ENCODE measurements around the gene TTLL9.

The TTLL9 gene

GRCh38 chr20:31883829-31884228, 13.4 kb downstream of the TTLL9 start:
- Histone ChIP-seq H3K36me3 (ENCODE audit: control insufficient read depth, insufficient read depth, low read length) (no peaks in the 10 kb centered on the region), H3K27me3 (ENCODE audit: control insufficient read depth, insufficient read depth, low read length, poor library complexity, severe bottlenecking) (no peaks in the 10 kb centered on the region), H3K27ac (ENCODE audit: insufficient read depth, low read depth, low read length, poor library complexity, severe bottlenecking) (no peak overlapping the region), H3K9me3 (ENCODE audit: control insufficient read depth, low read length) (no peaks in the 10 kb centered on the region), H3K4me3 (ENCODE audit: insufficient read depth, low read depth, low read length) (no peak overlapping the region), H3K4me1 (ENCODE audit: control insufficient read depth, insufficient read depth, low read length) (no peaks in the 10 kb centered on the region)

GRCh38 chr20:31890646-31891045, 20.2 kb downstream of the TTLL9 start:
- Histone ChIP-seq H3K27ac (ENCODE audit: insufficient read depth, low read depth, low read length, poor library complexity, severe bottlenecking) (no peak overlapping the region), H3K36me3 (ENCODE audit: control insufficient read depth, insufficient read depth, low read length) (no peaks in the 10 kb centered on the region), H3K27me3 (ENCODE audit: control insufficient read depth, insufficient read depth, low read length, poor library complexity, severe bottlenecking) (no peaks in the 10 kb centered on the region), H3K4me1 (ENCODE audit: control insufficient read depth, insufficient read depth, low read length) (no peaks in the 10 kb centered on the region), H3K4me3 (ENCODE audit: insufficient read depth, low read depth, low read length) (no peak overlapping the region), H3K9me3 (ENCODE audit: control insufficient read depth, low read length) (no peaks in the 10 kb centered on the region)
- WGBS, 2 experiments, result 83% methylated on average over 8 of the region's 8 CpGs

GRCh38 chr20:31894980-31895675, 24.7 kb downstream of the TTLL9 start:
- Histone ChIP-seq H3K9me3 (ENCODE audit: control insufficient read depth, low read length) (no peaks in the 10 kb centered on the region), H3K27me3 (ENCODE audit: control insufficient read depth, insufficient read depth, low read length, poor library complexity, severe bottlenecking) (no peaks in the 10 kb centered on the region), H3K4me3 (ENCODE audit: insufficient read depth, low read depth, low read length) (no peak overlapping the region), H3K4me1 (ENCODE audit: control insufficient read depth, insufficient read depth, low read length) (no peaks in the 10 kb centered on the region), H3K36me3 (ENCODE audit: control insufficient read depth, insufficient read depth, low read length) (no peaks in the 10 kb centered on the region), H3K27ac (ENCODE audit: insufficient read depth, low read depth, low read length, poor library complexity, severe bottlenecking) (no peak overlapping the region)
- 81 to 83% methylated on average over 8 of the region's 8 CpGs for WGBS, 2 experiments

GRCh38 chr20:31896049-31896448, 25.6 kb downstream of the TTLL9 start:
- Histone ChIP-seq H3K4me3 (ENCODE audit: insufficient read depth, low read depth, low read length) (no peak overlapping the region), H3K36me3 (ENCODE audit: control insufficient read depth, insufficient read depth, low read length) (no peaks in the 10 kb centered on the region), H3K27me3 (ENCODE audit: control insufficient read depth, insufficient read depth, low read length, poor library complexity, severe bottlenecking) (no peaks in the 10 kb centered on the region), H3K9me3 (ENCODE audit: control insufficient read depth, low read length) (no peaks in the 10 kb centered on the region), H3K4me1 (ENCODE audit: control insufficient read depth, insufficient read depth, low read length) (no peaks in the 10 kb centered on the region), H3K27ac (ENCODE audit: insufficient read depth, low read depth, low read length, poor library complexity, severe bottlenecking) (no peak overlapping the region)
- 91 to 95% methylated on average over 8 to 9 of the region's 9 CpGs for WGBS, 2 experiments

- H3K4me1 ChIP-seq (ENCODE audit: control insufficient read depth, insufficient read depth, low read length), result no peaks in the 10 kb centered on the region
- H3K4me3 ChIP-seq (ENCODE audit: insufficient read depth, low read depth, low read length), result no peak overlapping the region
- 88 to 89% methylated on average over 9 of the region's 9 CpGs for WGBS, 2 experiments
- H3K27me3 ChIP-seq (ENCODE audit: control insufficient read depth, insufficient read depth, low read length, poor library complexity, severe bottlenecking), result no peaks in the 10 kb centered on the region
- no peak overlapping the region for H3K27ac ChIP-seq (ENCODE audit: insufficient read depth, low read depth, low read length, poor library complexity, severe bottlenecking)
- no peaks in the 10 kb centered on the region for H3K9me3 ChIP-seq (ENCODE audit: control insufficient read depth, low read length)
- no peaks in the 10 kb centered on the region for H3K36me3 ChIP-seq (ENCODE audit: control insufficient read depth, insufficient read depth, low read length)
These were observed 27.1 kb downstream of the TTLL9 start for GRCh38 chr20:31897541-31897940.

- WGBS, 2 experiments, result 82 to 86% methylated on average over 5 to 6 of the region's 6 CpGs
- Histone ChIP-seq H3K4me1 (ENCODE audit: control insufficient read depth, insufficient read depth, low read length) (no peaks in the 10 kb centered on the region), H3K9me3 (ENCODE audit: control insufficient read depth, low read length) (no peaks in the 10 kb centered on the region), H3K4me3 (ENCODE audit: insufficient read depth, low read depth, low read length) (no peak overlapping the region), H3K27ac (ENCODE audit: insufficient read depth, low read depth, low read length, poor library complexity, severe bottlenecking) (no peak overlapping the region), H3K27me3 (ENCODE audit: control insufficient read depth, insufficient read depth, low read length, poor library complexity, severe bottlenecking) (no peaks in the 10 kb centered on the region), H3K36me3 (ENCODE audit: control insufficient read depth, insufficient read depth, low read length) (no peaks in the 10 kb centered on the region)
These were observed 31.2 kb downstream of the TTLL9 start for GRCh38 chr20:31901615-31902014.

GRCh38 chr20:31903627-31904386, 33.4 kb downstream of the TTLL9 start:
- H3K27ac ChIP-seq (ENCODE audit: insufficient read depth, low read depth, low read length, poor library complexity, severe bottlenecking), result no peak overlapping the region
- no peaks in the 10 kb centered on the region for H3K4me1 ChIP-seq (ENCODE audit: control insufficient read depth, insufficient read depth, low read length)
- no peaks in the 10 kb centered on the region for H3K27me3 ChIP-seq (ENCODE audit: control insufficient read depth, insufficient read depth, low read length, poor library complexity, severe bottlenecking)
- H3K9me3 ChIP-seq (ENCODE audit: control insufficient read depth, low read length), result no peaks in the 10 kb centered on the region
- WGBS, 2 experiments, result 87 to 100% methylated on average over 1 of the region's 1 CpG
- no peaks in the 10 kb centered on the region for H3K36me3 ChIP-seq (ENCODE audit: control insufficient read depth, insufficient read depth, low read length)
- H3K4me3 ChIP-seq (ENCODE audit: insufficient read depth, low read depth, low read length), result no peak overlapping the region

GRCh38 chr20:31906001-31906400, 35.6 kb downstream of the TTLL9 start:
- Histone ChIP-seq H3K4me3 (ENCODE audit: insufficient read depth, low read depth, low read length) (no peak overlapping the region), H3K27ac (ENCODE audit: insufficient read depth, low read depth, low read length, poor library complexity, severe bottlenecking) (no peak overlapping the region), H3K36me3 (ENCODE audit: control insufficient read depth, insufficient read depth, low read length) (no peaks in the 10 kb centered on the region), H3K27me3 (ENCODE audit: control insufficient read depth, insufficient read depth, low read length, poor library complexity, severe bottlenecking) (no peaks in the 10 kb centered on the region), H3K4me1 (ENCODE audit: control insufficient read depth, insufficient read depth, low read length) (no peaks in the 10 kb centered on the region), H3K9me3 (ENCODE audit: control insufficient read depth, low read length) (no peaks in the 10 kb centered on the region)
- 67 to 73% methylated on average over 5 of the region's 5 CpGs for WGBS, 2 experiments

GRCh38 chr20:31907046-31907445, 36.6 kb downstream of the TTLL9 start:
- Histone ChIP-seq H3K27me3 (ENCODE audit: control insufficient read depth, insufficient read depth, low read length, poor library complexity, severe bottlenecking) (no peaks in the 10 kb centered on the region), H3K9me3 (ENCODE audit: control insufficient read depth, low read length) (no peaks in the 10 kb centered on the region), H3K4me3 (ENCODE audit: insufficient read depth, low read depth, low read length) (no peak overlapping the region), H3K36me3 (ENCODE audit: control insufficient read depth, insufficient read depth, low read length) (no peaks in the 10 kb centered on the region), H3K4me1 (ENCODE audit: control insufficient read depth, insufficient read depth, low read length) (no peaks in the 10 kb centered on the region), H3K27ac (ENCODE audit: insufficient read depth, low read depth, low read length, poor library complexity, severe bottlenecking) (no peak overlapping the region)
- WGBS, 2 experiments, result 90 to 96% methylated on average over 5 of the region's 5 CpGs

GRCh38 chr20:31908016-31908415, 37.6 kb downstream of the TTLL9 start:
- H3K27me3 ChIP-seq (ENCODE audit: control insufficient read depth, insufficient read depth, low read length, poor library complexity, severe bottlenecking), result no peaks in the 10 kb centered on the region
- 95 to 97% methylated on average over 5 of the region's 5 CpGs for WGBS, 2 experiments
- peaks cover under 1% of the 10 kb centered on the region for H3K4me1 ChIP-seq (ENCODE audit: control insufficient read depth, insufficient read depth, low read length)
- H3K27ac ChIP-seq (ENCODE audit: insufficient read depth, low read depth, low read length, poor library complexity, severe bottlenecking), result no peak overlapping the region
- H3K9me3 ChIP-seq (ENCODE audit: control insufficient read depth, low read length), result no peaks in the 10 kb centered on the region
- no peak overlapping the region for H3K4me3 ChIP-seq (ENCODE audit: insufficient read depth, low read depth, low read length)
- no peaks in the 10 kb centered on the region for H3K36me3 ChIP-seq (ENCODE audit: control insufficient read depth, insufficient read depth, low read length)
